ENCODE results near the gene FGD3.

Gene FGD3

GRCh38 chr9:93054758-93055704 is 107.7 kb downstream of the FGD3 start:
- DNase-seq (ENCODE audit: low spot score) = no peak

- peak; percentile 41 for DNase-seq (ENCODE audit: low spot score)
Measured at GRCh38 chr9:93057042-93057702, 109.8 kb downstream of the FGD3 start.

- DNase-seq (ENCODE audit: low spot score) = peak; percentile 61
Measured at GRCh38 chr9:93057703-93058354, 110.5 kb downstream of the FGD3 start.

- peak; percentile 86 for DNase-seq (ENCODE audit: low spot score)
Measured at GRCh38 chr9:93058355-93059010, 111.2 kb downstream of the FGD3 start, which contains the start of gene SUSD3. Gene SUSD3, plus strand, starts transcription at chr9:93058701. Its CDS starts 42 bp downstream, at chr9:93058743.

GRCh38 chr9:93059011-93059714 is 111.8 kb downstream of the FGD3 start:
- peak; percentile 58 for DNase-seq (ENCODE audit: low spot score)

- DNase-seq (ENCODE audit: low spot score) = peak; percentile 49
Measured at GRCh38 chr9:93059715-93060578, 112.6 kb downstream of the FGD3 start.

- peak; percentile 51 for DNase-seq (ENCODE audit: low spot score)
Measured at GRCh38 chr9:93060746-93061259, 113.5 kb downstream of the FGD3 start.

- DNase-seq (ENCODE audit: low spot score) = no peak
Measured at GRCh38 chr9:93061260-93061751, 114.0 kb downstream of the FGD3 start.

- peak; percentile 93 for DNase-seq (ENCODE audit: low spot score)
Measured at GRCh38 chr9:93061791-93062763, 114.8 kb downstream of the FGD3 start.

GRCh38 chr9:93064392-93065134 is 117.2 kb downstream of the FGD3 start:
- peak; percentile 96 for DNase-seq (ENCODE audit: low spot score)

GRCh38 chr9:93065135-93065720 is 117.9 kb downstream of the FGD3 start:
- no peak for DNase-seq (ENCODE audit: low spot score)

- no peak for DNase-seq (ENCODE audit: low spot score)
Measured at GRCh38 chr9:93066978-93067603, 119.8 kb downstream of the FGD3 start.

- no peak for DNase-seq (ENCODE audit: low spot score)
Measured at GRCh38 chr9:93068956-93069355, 121.6 kb downstream of the FGD3 start.

GRCh38 chr9:93071464-93071863 is 124.1 kb downstream of the FGD3 start:
- DNase-seq (ENCODE audit: low spot score) = peak; percentile 72

GRCh38 chr9:93072383-93072795 is 125.1 kb downstream of the FGD3 start:
- peak; percentile 82 for DNase-seq (ENCODE audit: low spot score)

GRCh38 chr9:93076101-93076791 is 128.9 kb downstream of the FGD3 start:
- no peak for DNase-seq (ENCODE audit: low spot score)

- DNase-seq (ENCODE audit: low spot score) = no peak
Measured at GRCh38 chr9:93076792-93077128, 129.4 kb downstream of the FGD3 start.
